HG03175 (cell line): ENCODE measurements around the gene CDKL4.
A peak's percentile ranks its signal among the peaks of the same experiment; 100 is the strongest.
"Not testable (repeated sequence)": the region's sequence is repeated elsewhere in the genome, so short reads cannot be mapped to it uniquely, and the experiment has no call there.

Experiments used
- ATAC-seq: cut with Tn5 transposase; IDR thresholded peaks from one replicate; pipeline ENCODE4 v1.9.1; 2021; ENCODE audit warnings: mild to moderate bottlenecking, moderate library complexity; ENCODE audit not compliant: unreplicated experiment

CDKL4 gene

DNA sequence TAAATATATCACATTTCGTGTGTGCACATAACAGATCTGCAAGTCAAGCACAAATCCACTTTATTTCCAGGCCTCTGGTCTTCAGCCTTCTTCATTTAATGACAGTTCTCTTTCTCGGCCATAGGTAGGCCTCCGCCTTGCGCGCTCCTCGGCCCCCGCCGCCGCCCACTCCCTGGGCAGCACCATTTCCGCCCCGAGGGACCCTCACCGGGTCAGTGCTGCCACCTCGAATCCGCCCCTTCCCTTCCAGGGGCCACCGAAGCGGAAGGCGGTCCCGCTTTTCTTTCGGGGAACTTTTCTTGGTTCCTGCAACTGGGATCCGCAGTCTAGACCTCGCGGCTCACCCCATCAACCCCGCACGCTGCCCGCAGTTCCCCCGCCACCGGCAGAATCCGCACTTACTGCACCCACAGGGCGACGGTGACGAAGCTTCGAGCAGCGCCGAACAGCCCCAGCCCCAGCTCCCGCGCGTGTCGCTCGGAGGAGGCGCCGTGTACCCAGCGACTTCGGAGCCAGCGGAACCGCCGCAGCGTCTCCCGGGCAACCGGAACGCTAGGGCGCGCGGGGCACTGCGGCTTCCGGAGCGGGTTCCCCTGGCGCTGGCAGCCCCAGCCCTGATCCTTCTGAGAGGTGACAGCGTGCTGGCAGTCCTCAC lies at the start of gene CDKL4:
Gene CDKL4, minus strand, starts transcription at position 502 of the 655 bp plus-strand sequence.
- no peak for ATAC-seq

GRCh38 chr2:39290433-39290832 lies 46.7 kb upstream of the CDKL4 start:
- ATAC-seq = no peak

DNA sequence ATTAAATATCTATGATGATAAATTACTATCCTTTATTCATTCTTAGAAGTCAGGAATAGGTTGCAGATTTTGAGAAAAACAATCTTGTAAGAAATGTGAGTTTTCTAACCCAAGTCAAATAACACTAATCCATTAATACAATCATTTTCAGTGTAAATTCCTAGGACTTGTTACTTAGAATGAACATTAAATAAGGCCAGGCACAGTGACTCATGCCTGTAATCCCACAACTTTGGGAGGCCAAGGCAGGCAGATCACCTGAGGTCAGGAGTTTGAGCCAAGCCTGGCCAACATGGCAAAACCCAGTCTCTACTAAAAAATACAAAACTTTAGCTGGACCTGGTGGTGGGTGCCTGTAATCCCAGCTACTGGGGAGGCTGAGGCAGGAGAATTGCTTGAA lies 45.8 kb upstream of the CDKL4 start:
- no peak for ATAC-seq

DNA sequence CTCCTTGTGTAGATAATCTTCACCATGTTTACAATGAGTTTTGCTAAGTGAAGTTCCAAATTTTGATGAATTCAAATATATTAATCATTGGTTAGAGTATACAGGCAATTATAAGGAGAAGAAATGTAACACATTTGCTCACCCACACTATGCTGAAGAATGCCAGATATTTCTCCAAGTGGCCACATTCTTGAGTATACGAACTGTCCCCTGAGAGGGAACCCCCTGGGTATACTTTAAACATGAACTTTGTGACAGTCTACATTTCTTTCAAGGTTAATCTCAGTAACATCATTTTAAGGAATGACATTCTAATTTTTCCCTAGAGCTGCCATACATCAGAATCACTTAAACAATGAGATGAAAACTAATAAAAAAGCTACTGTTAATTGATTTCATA lies 39.8 kb upstream of the CDKL4 start:
- no peak for ATAC-seq

DNA sequence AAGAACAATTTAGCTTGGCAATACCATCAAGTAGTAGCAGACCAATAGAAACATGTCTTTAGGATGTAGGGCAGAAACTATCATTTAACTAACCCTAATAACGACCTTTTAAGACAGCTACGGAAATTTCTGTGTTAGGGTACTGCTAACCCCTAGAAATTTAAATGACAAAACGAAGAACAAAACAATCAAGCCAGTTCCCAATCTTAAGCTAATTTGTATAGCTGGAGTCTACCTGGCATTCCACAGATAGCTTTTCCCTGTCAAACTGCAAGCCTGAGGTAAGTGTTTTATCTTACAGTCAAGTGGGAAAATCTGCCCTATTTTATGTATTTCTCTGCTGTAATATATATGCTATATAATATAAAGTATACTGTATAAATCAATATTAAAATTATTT lies 37.6 kb upstream of the CDKL4 start:
- no peak for ATAC-seq

DNA sequence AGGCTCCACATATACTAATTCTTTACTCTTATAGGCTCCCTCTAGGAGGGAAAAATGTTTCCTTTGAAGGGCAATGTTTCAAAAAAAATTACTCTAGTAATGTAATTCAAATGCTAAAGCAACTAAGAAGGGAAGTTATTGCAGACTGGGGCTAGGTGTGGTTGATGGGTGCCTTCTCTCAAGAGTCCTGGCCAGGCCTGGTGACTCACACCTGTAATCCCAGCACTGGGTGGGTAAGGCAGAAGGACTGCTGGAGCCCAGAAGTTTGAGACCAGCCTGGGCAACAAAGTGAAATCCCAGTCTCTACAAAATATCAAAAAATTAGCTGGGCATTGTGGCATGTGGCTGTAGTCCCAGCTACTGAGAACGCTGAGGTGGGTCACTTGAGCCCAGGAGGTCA lies 31.2 kb upstream of the CDKL4 start:
- ATAC-seq = no peak

DNA sequence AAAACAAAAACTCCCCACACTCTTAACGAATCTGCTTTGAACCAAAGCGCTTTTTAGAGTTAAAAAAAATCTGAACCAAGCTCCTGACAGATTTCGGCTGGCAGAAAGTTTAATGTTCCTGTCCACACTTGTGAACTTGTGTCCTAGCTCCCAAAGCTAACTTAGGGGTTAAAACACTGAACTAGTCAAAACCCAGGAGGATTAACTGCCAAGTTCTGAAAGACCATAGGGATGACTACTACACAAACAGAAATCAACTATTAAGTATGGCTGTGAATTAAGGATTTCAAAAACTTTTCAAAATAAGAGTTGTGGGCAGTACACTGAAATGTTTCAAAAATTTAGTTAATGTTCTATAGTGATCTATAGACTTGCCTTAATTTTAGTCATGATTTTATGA lies 26.2 kb upstream of the CDKL4 start:
- no peak for ATAC-seq

DNA sequence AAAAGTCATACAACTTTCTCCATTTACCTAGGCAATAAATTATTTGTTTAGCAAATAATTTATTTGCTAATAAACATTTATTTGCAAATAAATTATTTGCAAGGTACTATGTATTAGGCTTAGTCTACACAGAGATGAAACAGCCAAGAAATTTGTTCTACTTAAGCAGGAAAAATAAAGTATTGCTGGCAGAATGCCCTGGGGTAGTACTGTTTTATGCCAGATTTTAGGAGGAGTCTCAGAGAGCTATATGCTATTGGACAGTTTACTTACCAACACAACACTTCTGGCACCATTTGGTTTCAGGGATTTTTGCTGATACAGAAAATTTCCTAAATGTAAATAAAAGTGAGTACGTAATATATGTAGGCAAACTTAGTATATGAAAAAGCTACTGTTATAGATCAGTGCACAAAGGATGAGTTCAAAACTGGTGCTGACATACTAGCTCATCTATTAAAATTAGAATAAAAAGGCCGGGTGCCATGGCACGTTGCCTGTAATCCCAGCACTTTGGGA lies 23.2 kb upstream of the CDKL4 start:
- ATAC-seq = no peak

GRCh38 chr2:39266139-39266805 lies 22.5 kb upstream of the CDKL4 start:
- peak; percentile 85 for ATAC-seq

DNA sequence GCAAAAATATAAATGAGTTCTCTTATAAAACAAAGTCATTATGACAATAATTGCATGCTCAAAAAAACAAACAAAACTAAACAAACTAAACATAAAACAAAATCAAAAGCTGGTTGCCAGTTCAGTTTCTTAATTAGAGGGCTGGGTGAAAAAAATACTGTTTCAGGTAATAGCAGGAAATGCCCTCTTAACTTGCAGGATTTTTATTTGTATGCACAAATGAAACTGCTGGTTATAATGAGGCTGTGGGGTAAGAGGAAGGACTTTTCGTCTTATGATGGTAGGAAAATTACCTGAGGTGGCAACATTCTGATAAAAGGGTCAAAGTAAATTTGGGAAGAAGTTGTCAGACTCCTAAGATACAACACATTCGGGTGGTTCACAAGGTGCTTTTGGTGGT lies 21.5 kb upstream of the CDKL4 start:
- no peak for ATAC-seq

DNA sequence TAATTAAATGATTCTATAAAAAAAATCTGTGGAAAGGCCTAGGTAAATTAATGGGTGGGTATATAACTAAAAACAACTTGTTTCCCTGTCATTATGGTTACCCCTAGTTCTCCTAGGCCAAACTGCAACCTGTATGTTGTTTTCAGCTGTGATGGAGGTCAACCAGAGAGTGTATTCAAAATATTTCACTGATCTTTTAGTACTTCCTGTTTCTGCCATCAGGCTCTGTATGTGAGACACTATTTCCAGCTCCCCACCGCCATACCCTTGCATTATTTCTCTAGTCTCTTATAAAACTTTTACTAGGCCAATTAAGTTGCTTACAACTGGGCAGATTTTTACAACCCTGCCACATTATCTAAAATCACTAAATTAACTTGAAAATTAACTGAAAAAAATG lies 21.0 kb upstream of the CDKL4 start:
- peak; percentile 72 for ATAC-seq

- no peak for ATAC-seq
Measured at GRCh38 chr2:39260087-39260486, 16.3 kb upstream of the CDKL4 start.

DNA sequence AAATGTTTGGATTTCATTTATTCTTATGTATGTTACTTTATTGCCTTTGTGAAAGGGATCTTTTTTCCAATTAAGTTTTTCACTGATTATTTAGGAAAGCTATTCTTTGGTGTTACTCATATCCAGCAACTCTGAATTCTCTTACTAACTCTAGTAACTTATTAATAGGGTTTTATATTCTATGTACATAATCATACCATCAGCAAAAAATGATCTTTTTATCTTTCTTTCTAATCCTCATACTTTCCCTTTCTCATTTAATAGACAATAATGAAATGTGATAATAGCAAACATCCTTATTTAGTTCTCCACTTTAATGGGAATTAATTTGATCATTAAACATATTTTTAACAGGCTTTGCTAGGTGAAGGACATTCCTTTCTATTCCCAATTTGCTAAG lies 12.3 kb upstream of the CDKL4 start:
- no peak for ATAC-seq

GRCh38 chr2:39252888-39253518 lies 9.2 kb upstream of the CDKL4 start:
- ATAC-seq = no peak

- no peak for ATAC-seq
Measured at GRCh38 chr2:39247512-39248043, 3.8 kb upstream of the CDKL4 start.

DNA sequence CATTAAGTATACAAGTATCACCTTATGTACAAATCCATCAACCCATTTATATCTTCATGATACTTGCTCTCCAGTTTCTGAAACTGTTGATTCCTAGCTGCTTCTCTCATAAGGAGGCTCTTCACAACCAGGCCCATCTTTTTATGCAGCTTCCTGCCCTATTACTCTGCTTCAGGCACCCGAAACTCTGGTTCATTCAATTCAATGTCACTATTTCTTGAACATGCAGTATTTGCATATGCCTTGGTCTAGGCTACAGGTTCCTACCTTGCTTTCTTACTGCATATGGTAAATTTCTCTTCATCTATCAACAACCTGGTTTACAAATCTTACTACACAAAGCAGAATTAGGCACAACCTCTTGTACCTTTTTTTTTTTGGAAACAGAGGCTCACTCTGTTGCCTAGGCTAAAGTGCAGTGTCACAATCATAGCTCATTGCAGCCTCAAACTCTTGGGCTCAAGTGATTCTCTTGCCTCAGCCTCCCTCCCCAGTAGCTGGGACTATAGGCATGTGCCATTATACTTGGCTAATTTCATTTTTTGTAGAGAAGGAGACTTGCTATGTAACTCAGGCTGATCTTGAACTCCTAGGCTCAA lies 2.7 kb upstream of the CDKL4 start:
- ATAC-seq = no peak

DNA sequence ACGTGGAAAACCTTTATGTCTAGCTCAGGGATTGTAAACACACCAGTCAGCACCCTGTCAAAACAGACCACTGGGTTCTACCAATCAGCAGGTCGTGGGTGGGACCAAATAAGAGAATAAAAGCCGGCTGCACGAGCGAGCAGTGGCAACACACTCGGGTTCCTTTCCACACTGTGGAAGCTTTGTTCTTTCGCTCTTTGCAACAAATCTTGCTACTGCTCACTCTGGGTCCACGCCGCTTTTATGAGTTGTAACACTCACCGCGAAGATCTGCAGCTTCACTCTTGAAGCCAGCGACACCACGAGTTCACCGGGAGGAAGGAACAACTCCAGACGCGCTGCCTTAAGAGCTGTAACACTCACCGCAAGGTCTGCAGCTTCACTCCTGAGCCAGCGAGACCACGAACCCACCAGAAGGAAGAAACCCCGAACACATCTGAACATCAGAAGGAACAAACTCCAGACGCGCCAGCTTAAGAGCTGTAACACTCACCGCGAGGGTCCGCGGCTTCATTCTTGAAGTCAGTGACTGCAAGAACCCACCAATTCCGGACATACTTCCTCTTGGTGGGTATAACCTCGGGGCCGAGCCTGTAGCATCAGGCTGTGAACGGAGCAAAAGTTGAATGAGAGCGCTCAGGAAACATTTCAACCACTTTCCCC lies 1.3 kb upstream of the CDKL4 start:
- ATAC-seq = not testable (repeated sequence)

DNA sequence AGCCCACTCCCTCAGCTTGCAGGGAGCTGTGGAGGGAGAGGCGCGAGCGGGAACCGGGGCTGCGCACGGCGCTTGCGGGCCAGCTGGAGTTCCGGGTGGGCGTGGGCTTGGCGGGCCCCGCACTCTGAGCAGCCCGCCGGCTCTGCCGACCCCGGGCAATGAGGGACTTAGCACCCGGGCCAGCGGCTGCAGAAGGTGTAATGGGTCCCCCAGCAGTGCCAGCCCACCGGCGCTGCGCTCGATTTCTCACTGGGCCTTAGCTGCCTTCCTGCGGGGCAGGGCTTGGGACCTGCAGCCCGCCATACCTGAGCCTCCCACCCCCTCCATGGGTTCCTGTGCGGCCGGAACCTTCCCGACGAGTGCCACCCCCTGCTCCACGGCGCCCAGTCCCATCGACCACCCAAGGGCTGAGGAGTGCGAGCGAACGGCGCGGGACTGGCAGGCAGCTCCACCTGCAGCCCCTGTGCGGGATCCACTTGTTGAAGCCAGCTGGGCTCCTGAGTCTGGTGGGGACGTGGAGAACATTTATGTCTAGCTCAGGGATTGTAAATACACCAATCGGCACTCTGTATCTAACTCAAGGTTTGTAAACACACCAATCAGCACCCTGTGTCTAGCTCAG lies 582 bp upstream of the CDKL4 start:
- ATAC-seq = not testable (repeated sequence)

- no peak for ATAC-seq
Measured at GRCh38 chr2:39241588-39241987, 2.2 kb downstream of the CDKL4 start.

DNA sequence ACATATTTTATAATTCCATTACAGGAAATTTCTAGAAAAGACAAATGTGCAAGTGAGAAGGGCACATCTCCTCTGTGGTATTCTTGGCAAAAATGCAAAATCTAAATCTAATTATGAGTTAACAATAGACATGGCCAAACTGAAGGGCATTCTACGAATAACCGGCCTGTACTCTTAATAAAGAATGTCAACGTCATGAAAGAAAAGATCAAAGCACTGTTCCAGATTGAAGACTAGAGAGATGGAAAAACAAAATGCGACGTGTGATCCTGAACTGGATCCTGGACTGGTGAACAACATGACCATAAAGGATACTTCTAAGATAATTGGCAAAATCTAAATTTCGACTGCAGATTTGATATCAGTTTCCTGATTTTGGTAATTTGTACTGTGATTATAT lies 3.0 kb downstream of the CDKL4 start:
- no peak for ATAC-seq
